Small intestine (tissue), 7 donors: ENCODE data around the gene KDELR1. TPM values are rescaled to one million over a fixed set of nuclear protein-coding genes. Genes with fewer than 3 reads are reported as not detected.

Source experiments
- DNase-seq, 2 donors: peaks; one replicate each; pipeline versions ENCODE4 v3.0.0 to v3.0.0-alpha.2; 2013
- FAIRE-seq: peaks from 2 replicates; lab custom pipeline; 2012; peaks lifted over from hg19 to GRCh38; lab: Jason Lieb, UNC
- H3K27ac ChIP-seq, 3 donors: one replicate each; pipeline ENCODE4 v1.5.1; 2013; ENCODE audit warnings: low read length in 2 of 3, mild to moderate bottlenecking in 2 of 3, control low read depth in 1 of 3, inconsistent platforms in 1 of 3, low read depth in 1 of 3, moderate library complexity in 1 of 3
- H3K27me3 ChIP-seq, 3 donors: one replicate each; pipeline ENCODE4 v1.6.1; 2013; ENCODE audit warnings: low read length in 3 of 3, inconsistent platforms in 1 of 3; ENCODE audit not compliant: control insufficient read depth in 3 of 3, insufficient read depth in 3 of 3
- H3K36me3 ChIP-seq, 3 donors: one replicate each; pipeline ENCODE4 v1.6.1; 2013; ENCODE audit warnings: low read length in 3 of 3, inconsistent platforms in 1 of 3, low read depth in 1 of 3, mild to moderate bottlenecking in 1 of 3, moderate library complexity in 1 of 3; ENCODE audit not compliant: control insufficient read depth in 3 of 3, insufficient read depth in 2 of 3
- H3K4me1 ChIP-seq, 3 donors: one replicate each; pipeline ENCODE4 v1.6.1; 2013; ENCODE audit warnings: low read length in 2 of 3, inconsistent platforms in 1 of 3, low read depth in 1 of 3, mild to moderate bottlenecking in 1 of 3, moderate library complexity in 1 of 3; ENCODE audit not compliant: control insufficient read depth in 3 of 3, insufficient read depth in 2 of 3
- H3K4me3 ChIP-seq, 3 donors: one replicate each; pipeline ENCODE4 v1.5.1; 2013; ENCODE audit warnings: low read length in 3 of 3, control low read depth in 1 of 3, inconsistent platforms in 1 of 3, low read depth in 1 of 3, mild to moderate bottlenecking in 1 of 3, moderate library complexity in 1 of 3
- H3K9me3 ChIP-seq, 2 donors: one replicate each; pipeline ENCODE4 v1.6.1; 2013; ENCODE audit warnings: low read depth in 1 of 2, low read length in 1 of 2; ENCODE audit not compliant: control insufficient read depth in 2 of 2, insufficient read depth in 1 of 2
- WGBS, 3 donors: extraction: QIAGEN DNeasy Blood & Tissue Kit; methylation state at CpG; one replicate each; pipeline ENCODE4 v1.1.7; 2013; 5-methylcytosine and 5-hydroxymethylcytosine counted together
- polyA plus RNA-seq, 4 donors: library from polyadenylated mRNA; stranded (reverse) in 3 of 4; unstranded in 1 of 4; fragments of 200-250 nt in 3 of 4; fragments of 120-200 nt in 1 of 4; gene quantifications; one replicate each; pipeline versions ENCODE4 v1.2.1 to v1.2.3, GENCODE V29; 2013
- donor health status: healthy with polysubstance abuse.
- donor health status: control.
- donor health status: control.
- donor health status: Bipolar disorder and iron deficiency.
- donor health status: healthy.

Gene KDELR1
- polyA plus RNA-seq, 4 donors, result 95.4 to 288 (median 166) TPM

- Histone ChIP-seq H3K27ac (no peak overlapping the region), H3K9me3 (no peaks in the 10 kb centered on the region), H3K4me3 (no peak overlapping the region), H3K27me3 (no peaks in the 10 kb centered on the region), H3K36me3 (peaks cover 0 to 16% (median 0%) of the 10 kb centered on the region in 3 donors), H3K4me1 (no peaks in the 10 kb centered on the region)
- WGBS, 3 donors, result 94 to 95% (median 94%) methylated on average over 23 of the region's 23 CpGs
- no peak for DNase-seq
- no peak for FAIRE-seq
Observed at GRCh38 chr19:48342841-48343540, 48.4 kb downstream of the KDELR1 start.

- H3K9me3 ChIP-seq, result no peaks in the 10 kb centered on the region
- WGBS, 3 donors, result 90 to 98% (median 95%) methylated on average over 20 of the region's 20 CpGs
- H3K27ac ChIP-seq, result no peak overlapping the region
- peaks cover 0 to 16% (median 0%) of the 10 kb centered on the region in 3 donors for H3K36me3 ChIP-seq
- H3K27me3 ChIP-seq, result no peaks in the 10 kb centered on the region
- H3K4me3 ChIP-seq, result no peak overlapping the region
- H3K4me1 ChIP-seq, result no peaks in the 10 kb centered on the region
- FAIRE-seq (no peak), DNase-seq (no peak)
Observed at GRCh38 chr19:48342414-48342738, 49.0 kb downstream of the KDELR1 start.

- Histone ChIP-seq H3K27ac (no peak overlapping the region), H3K4me1 (no peaks in the 10 kb centered on the region), H3K36me3 (peaks cover 0 to 16% (median 0%) of the 10 kb centered on the region in 3 donors), H3K9me3 (no peaks in the 10 kb centered on the region), H3K27me3 (no peaks in the 10 kb centered on the region), H3K4me3 (no peak overlapping the region)
- FAIRE-seq, result no peak
- no peak for DNase-seq
- whole genome bisulfite sequencing, 3 donors, result 95 to 99% (median 96%) methylated on average over 10 of the region's 10 CpGs
Observed at GRCh38 chr19:48341515-48342413, 49.6 kb downstream of the KDELR1 start.

- 90 to 93% (median 92%) methylated on average over 11 of the region's 11 CpGs for WGBS, 3 donors
- H3K27ac ChIP-seq, result no peak overlapping the region
- H3K27me3 ChIP-seq, result no peaks in the 10 kb centered on the region
- no peaks in the 10 kb centered on the region for H3K9me3 ChIP-seq
- no peaks in the 10 kb centered on the region for H3K4me1 ChIP-seq
- DNase-seq, result no peak
- H3K4me3 ChIP-seq, result no peak overlapping the region
- no peak for FAIRE-seq
- H3K36me3 ChIP-seq, result peaks cover 0 to 16% (median 0%) of the 10 kb centered on the region in 3 donors
Observed at GRCh38 chr19:48340995-48341394, 50.4 kb downstream of the KDELR1 start.

GRCh38 chr19:48338802-48339503, 52.4 kb downstream of the KDELR1 start:
- DNase-seq (no peak), FAIRE-seq (no peak)
- H3K4me1 ChIP-seq, result peaks cover 0 to 2% (median 0%) of the 10 kb centered on the region in 3 donors
- peaks cover 0 to 16% (median 0%) of the 10 kb centered on the region in 3 donors for H3K36me3 ChIP-seq
- no peaks in the 10 kb centered on the region for H3K9me3 ChIP-seq
- no peak overlapping the region for H3K27ac ChIP-seq
- H3K4me3 ChIP-seq, result no peak overlapping the region
- WGBS, 3 donors, result 89 to 93% (median 92%) methylated on average over 14 of the region's 14 CpGs
- H3K27me3 ChIP-seq, result no peaks in the 10 kb centered on the region

GRCh38 chr19:48338253-48338755, 53.0 kb downstream of the KDELR1 start:
- DNase-seq (no peak), FAIRE-seq (no peak)
- no peak overlapping the region for H3K27ac ChIP-seq
- 89% methylated on average over 14 of the region's 14 CpGs for WGBS, 3 donors
- no peaks in the 10 kb centered on the region for H3K27me3 ChIP-seq
- no peaks in the 10 kb centered on the region for H3K9me3 ChIP-seq
- H3K4me3 ChIP-seq, result no peak overlapping the region
- H3K4me1 ChIP-seq, result peaks cover 0 to 7% (median 0%) of the 10 kb centered on the region in 3 donors
- H3K36me3 ChIP-seq, result peaks cover 0 to 15% (median 0%) of the 10 kb centered on the region in 3 donors

GRCh38 chr19:48333467-48334384, 57.6 kb downstream of the KDELR1 start:
- H3K36me3 ChIP-seq, result no peaks in the 10 kb centered on the region
- H3K4me1 ChIP-seq, result peaks cover 0 to 24% (median 2%) of the 10 kb centered on the region in 3 donors
- WGBS, 3 donors, result 1 to 2% (median 2%) methylated on average over 45 to 54 of the region's 54 CpGs
- FAIRE-seq (no peak), DNase-seq (peak; percentile 96 to 97)
- H3K27me3 ChIP-seq, result no peaks in the 10 kb centered on the region
- no peaks in the 10 kb centered on the region for H3K9me3 ChIP-seq
- peak overlapping the region; percentile 97 to 99 (median 98) for H3K27ac ChIP-seq
- H3K4me3 ChIP-seq, result peak overlapping the region; percentile 42 to 65 (median 57)
